ENCODE measurements around the gene PCIF1.
"Not testable (repeated sequence)": the region's sequence is repeated elsewhere in the genome, so short reads cannot be mapped to it uniquely, and the experiment has no call there.

Gene PCIF1

DNA sequence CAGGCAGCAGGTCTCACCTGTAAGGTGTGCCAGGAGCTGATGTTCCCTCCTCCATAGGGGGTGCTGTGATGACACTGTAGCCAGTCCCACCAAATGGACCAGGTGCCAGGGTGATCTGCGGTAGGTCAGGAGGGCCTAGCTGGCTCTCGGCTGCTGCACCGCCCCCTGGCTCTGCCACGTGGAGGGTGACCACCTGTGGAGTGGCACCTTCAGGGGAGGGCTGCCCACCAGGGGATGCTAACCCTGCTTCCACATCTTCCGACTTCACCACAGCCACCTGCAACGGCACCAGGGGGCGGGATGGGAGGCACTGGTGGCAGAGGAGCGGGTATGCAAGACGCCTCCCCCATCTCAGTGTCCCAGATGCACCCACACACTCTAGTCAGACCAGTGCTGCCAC, 19.2 kb downstream of the PCIF1 start:
- no peak overlapping the region for H3K4me3 ChIP-seq (ENCODE audit: control insufficient read depth, low read depth, low read length)
- DNase-seq (ENCODE audit: low read depth) = no peak
- TF ChIP-seq, protein P1, sequence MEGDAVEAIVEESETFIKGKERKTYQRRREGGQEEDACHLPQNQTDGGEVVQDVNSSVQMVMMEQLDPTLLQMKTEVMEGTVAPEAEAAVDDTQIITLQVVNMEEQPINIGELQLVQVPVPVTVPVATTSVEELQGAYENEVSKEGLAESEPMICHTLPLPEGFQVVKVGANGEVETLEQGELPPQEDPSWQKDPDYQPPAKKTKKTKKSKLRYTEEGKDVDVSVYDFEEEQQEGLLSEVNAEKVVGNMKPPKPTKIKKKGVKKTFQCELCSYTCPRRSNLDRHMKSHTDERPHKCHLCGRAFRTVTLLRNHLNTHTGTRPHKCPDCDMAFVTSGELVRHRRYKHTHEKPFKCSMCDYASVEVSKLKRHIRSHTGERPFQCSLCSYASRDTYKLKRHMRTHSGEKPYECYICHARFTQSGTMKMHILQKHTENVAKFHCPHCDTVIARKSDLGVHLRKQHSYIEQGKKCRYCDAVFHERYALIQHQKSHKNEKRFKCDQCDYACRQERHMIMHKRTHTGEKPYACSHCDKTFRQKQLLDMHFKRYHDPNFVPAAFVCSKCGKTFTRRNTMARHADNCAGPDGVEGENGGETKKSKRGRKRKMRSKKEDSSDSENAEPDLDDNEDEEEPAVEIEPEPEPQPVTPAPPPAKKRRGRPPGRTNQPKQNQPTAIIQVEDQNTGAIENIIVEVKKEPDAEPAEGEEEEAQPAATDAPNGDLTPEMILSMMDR (IDR thresholded peaks at IDR 0.05; ENCODE audit: control insufficient read depth, insufficient read depth, low read depth, low read length, missing control alignments) = no peak

DNA sequence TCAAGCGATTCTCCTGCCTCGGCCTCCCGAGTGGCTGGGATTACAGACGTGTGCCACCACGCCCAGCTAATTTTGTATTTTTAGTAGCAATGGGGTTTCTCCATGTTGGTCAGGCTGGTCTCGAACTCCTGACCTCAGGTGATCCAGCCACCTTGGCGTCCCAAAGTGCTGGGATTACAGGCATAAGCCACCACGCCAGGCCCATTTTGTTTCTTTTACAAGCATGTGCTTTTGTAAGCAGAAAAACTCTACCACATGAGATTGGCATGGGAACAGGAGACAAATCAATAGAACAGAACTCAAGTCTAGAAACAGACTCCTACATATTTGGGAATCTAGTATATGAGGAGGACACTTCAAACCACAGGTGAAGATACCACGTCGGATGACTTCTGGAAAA, 21.8 kb downstream of the PCIF1 start:
- not testable (repeated sequence) for H3K4me3 ChIP-seq (ENCODE audit: control insufficient read depth, low read depth, low read length)

DNA sequence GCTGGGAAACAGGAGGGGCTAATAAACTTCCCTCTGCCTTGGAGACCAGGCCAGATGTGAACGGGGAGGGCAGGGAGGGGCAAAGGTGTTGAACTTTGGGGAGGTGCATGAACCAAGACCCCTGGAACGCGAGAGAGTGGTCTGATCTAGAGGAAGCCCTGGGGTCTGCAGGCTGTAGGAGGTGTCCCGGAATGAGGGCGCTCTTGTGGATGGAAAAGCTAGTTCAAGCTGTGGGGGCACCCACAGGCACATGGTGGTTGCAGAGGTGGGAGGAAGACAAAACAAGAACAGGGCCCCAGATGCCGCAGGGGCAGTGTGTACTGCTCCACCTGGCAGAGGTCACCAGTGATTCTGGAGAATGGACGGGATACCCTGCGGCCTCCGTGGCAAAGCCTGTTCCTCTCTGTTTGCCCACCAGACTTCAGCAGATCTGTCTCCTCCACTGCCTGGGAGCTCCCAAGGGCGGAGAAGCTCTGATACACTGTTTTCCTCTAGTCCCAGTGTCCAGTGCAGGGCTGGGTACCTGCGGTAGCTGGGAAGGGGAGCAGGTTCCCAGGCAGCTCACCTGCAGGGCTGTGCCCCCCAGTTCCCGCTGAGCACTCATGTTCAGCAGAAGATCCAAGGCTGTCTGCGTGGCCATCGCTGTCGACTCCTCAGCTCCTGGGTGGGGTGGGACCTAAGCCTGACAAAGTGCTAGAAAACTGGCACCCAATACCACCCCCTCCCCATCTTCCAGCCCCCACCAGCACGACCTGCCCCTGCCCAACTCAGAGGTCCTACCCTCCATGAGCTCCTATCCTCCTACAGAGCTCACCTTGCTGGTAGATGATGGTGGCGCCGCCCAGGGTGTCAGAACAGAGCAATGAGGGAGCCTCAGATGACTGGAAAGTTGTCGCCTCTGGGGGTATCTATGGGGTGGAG, 22.8 kb downstream of the PCIF1 start:
- no peak overlapping the region for H3K4me3 ChIP-seq (ENCODE audit: control insufficient read depth, low read depth, low read length)
- TF ChIP-seq, protein P1 (IDR thresholded peaks at IDR 0.05; ENCODE audit: control insufficient read depth, insufficient read depth, low read depth, low read length, missing control alignments) = no peak
- DNase-seq (ENCODE audit: low read depth) = no peak

More for the DNA sequence above, 21.8 kb downstream of the PCIF1 start:
- not testable (repeated sequence) for DNase-seq (ENCODE audit: low read depth)

DNA sequence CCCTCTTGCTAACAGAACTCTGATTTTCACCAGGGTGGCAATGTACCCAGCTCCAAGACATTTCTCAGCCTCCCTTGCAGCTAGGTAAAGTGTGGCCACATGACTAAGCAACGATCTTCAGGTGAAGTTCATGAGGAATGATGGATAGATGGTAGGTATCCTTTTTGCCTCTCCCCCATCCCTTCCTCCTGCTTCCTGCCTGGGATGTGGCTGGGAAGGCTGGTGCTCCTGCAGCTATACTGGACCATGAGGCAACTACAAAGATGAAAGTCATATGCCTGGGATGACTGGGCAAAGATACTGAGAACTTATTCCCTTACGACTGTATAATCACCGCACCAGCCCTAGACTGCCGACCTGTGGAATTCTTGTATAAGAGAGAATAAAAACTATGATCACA, 24.1 kb downstream of the PCIF1 start:
- no peak overlapping the region for H3K4me3 ChIP-seq (ENCODE audit: control insufficient read depth, low read depth, low read length)
- no peak for DNase-seq (ENCODE audit: low read depth)
- TF ChIP-seq, protein P1 (IDR thresholded peaks at IDR 0.05; ENCODE audit: control insufficient read depth, insufficient read depth, low read depth, low read length, missing control alignments) = no peak

DNA sequence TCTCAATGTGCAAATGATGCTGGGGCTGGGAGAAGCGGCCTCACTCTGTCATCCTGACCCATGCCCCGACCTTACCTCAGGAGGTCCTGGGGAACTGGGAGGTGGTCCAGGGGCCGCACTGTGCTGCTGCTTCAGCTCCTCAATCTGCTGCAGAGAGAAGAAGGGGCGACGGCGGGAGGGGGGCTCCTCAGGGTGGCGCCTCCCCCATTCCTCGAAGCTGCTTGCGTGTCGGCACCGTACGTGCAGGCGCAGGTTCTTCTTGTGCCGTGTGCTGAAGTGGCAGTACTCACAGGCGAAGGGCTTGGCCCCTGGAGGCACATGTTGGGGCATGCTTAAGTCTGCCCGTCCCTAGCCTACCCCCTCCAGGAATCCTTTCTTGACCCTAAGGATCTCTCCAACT, 24.6 kb downstream of the PCIF1 start:
- DNase-seq (ENCODE audit: low read depth) = no peak
- TF ChIP-seq, protein P1 (IDR thresholded peaks at IDR 0.05; ENCODE audit: control insufficient read depth, insufficient read depth, low read depth, low read length, missing control alignments) = no peak
- H3K4me3 ChIP-seq (ENCODE audit: control insufficient read depth, low read depth, low read length) = no peak overlapping the region

DNA sequence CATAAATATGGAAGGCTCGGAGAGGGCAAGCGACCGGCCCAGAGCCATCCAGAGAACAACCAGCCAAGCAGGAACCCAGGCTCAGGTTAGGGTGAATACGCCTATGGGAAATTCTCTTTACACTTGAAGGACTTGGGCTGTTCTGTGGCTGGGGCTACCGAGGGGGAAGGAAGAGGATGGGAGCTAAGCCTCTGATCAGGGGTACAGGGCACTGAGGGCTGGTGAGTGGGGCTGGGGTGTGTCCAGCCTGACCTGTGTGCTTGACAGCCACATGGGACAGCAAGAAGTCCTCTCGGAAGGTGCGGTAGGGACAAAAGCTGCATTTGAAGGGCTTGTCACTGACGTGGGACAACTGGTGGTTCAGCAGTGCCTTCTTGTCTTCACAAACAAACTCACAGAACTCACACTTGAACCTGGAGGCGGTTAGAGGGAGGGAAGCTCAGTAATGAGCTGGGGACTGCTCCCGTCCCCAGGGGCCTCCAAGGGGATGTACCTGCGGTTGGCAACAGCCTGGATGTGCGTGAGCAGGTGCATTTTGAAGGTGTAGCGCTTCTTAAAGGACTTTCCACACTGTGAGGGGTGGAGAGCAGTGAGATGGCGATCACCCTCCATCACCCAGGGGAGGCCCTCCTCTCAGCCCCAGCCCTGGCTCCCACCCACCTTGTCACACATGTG, 25.6 kb downstream of the PCIF1 start:
- TF ChIP-seq, protein P1 (IDR thresholded peaks at IDR 0.05; ENCODE audit: control insufficient read depth, insufficient read depth, low read depth, low read length, missing control alignments) = no peak
- DNase-seq (ENCODE audit: low read depth) = no peak
- H3K4me3 ChIP-seq (ENCODE audit: control insufficient read depth, low read depth, low read length) = no peak overlapping the region
